K562 (cell line): ENCODE results near the gene GRAMD1B.

ENCODE experiments used
- CTCF ChIP-seq, 3 experiments: IDR thresholded peaks in 2 of 3; conservative IDR thresholded peaks in 1 of 3; 2 replicates each; pipeline ENCODE4 v1.5.1; 2011 to 2012; ENCODE audit warnings: low read length in 3 of 3, mild to moderate bottlenecking in 3 of 3, control low read depth in 2 of 3, improper control_type of control experiment in 1 of 3, inconsistent platforms in 1 of 3, low read depth in 1 of 3, mixed read lengths in 1 of 3, moderate library complexity in 1 of 3; ENCODE audit not compliant: insufficient read depth in 2 of 3
- ELF1 ChIP-seq: fragments of 200-800 bp; sonication (Bioruptor generic); IDR thresholded peaks from 2 replicates; pipeline ENCODE4 v1.6.1; 2016; ENCODE audit warnings: missing genetic modification characterization, missing compliant biosample characterization
- GATA2 ChIP-seq: sonication (generic); formaldehyde crosslinking; IDR thresholded peaks from 2 replicates; pipeline ENCODE4 v1.4.0; 2020; ENCODE audit warnings: mild to moderate bottlenecking, missing genetic modification reagents
- MAZ ChIP-seq, 2 experiments: fragments of 450-650 bp in 1 of 2; sonication (generic) in 1 of 2; formaldehyde crosslinking; IDR thresholded peaks in 1 of 2; conservative IDR thresholded peaks in 1 of 2; 2 replicates each; pipeline versions ENCODE4 v1.4.0 to v1.5.0; 2020; ENCODE audit warnings: mild to moderate bottlenecking in 1 of 2, missing genetic modification reagents in 1 of 2
- MTA1 ChIP-seq: fragments of 450-650 bp; IDR thresholded peaks from 2 replicates; pipeline ENCODE4 v1.6.1; 2017; ENCODE audit warnings: borderline replicate concordance
- POLR2A ChIP-seq: fragments of 450-650 bp; conservative IDR thresholded peaks from 2 replicates; pipeline ENCODE4 v1.6.1; 2016
- POLR2AphosphoS5 ChIP-seq: IDR thresholded peaks from 2 replicates; pipeline ENCODE4 v1.6.1; 2011; ENCODE audit warnings: mild to moderate bottlenecking, low read depth, low read length, moderate library complexity; ENCODE audit not compliant: control insufficient read depth, insufficient read depth
- RBBP5 ChIP-seq: fragments of 200-600 bp; sonication (generic); IDR thresholded peaks from 2 replicates; pipeline ENCODE4 v1.6.1; 2012; ENCODE audit warnings: borderline replicate concordance, mild to moderate bottlenecking, low read length, control low read depth, inconsistent platforms; ENCODE audit not compliant: insufficient read depth, poor library complexity, severe bottlenecking
- SREBF2 ChIP-seq: sonication (generic); formaldehyde crosslinking; IDR thresholded peaks from 2 replicates; pipeline ENCODE4 v1.4.0; 2020; ENCODE audit warnings: mild to moderate bottlenecking, missing genetic modification reagents
- SRSF1 ChIP-seq: fragments of 200-400 bp; formaldehyde crosslinking; IDR thresholded peaks from 2 replicates; pipeline ENCODE4 v1.6.1; 2017; ENCODE audit warnings: mild to moderate bottlenecking, low read depth, low read length, moderate library complexity
- TCF7L2 ChIP-seq: fragments of 150-350 bp; IDR thresholded peaks from 2 replicates; pipeline ENCODE4 v1.6.1; 2016; ENCODE audit warnings: low read depth, mild to moderate bottlenecking, low read length, moderate library complexity
- ZNF282 ChIP-seq: sonication (generic); formaldehyde crosslinking; IDR thresholded peaks from 2 replicates; pipeline ENCODE4 v1.8.1; 2023; ENCODE audit warnings: missing genetic modification reagents

GRCh38 chr11:123601743-123602142, 171.7 kb downstream of the GRAMD1B start:
- no peak for TF ChIP-seq POLR2AphosphoS5
- no peak for TF ChIP-seq CTCF (IDR thresholded peaks at IDR 0.05 in 2 of 3, conservative IDR thresholded peaks at IDR 0.05 in 1 of 3; ENCODE audit: insufficient read depth in 2 of 3, low read depth in 1 of 3, low read length in 3 of 3)
- no peak for TF ChIP-seq RBBP5
- no peak for TF ChIP-seq ELF1 (tag)
- TF ChIP-seq GATA2 (CRISPR knock-in tag): no peak
- TF ChIP-seq POLR2A: no peak
- TF ChIP-seq MAZ (CRISPR knock-in tag; conservative IDR thresholded peaks at IDR 0.05 in 1 of 2, IDR thresholded peaks at IDR 0.05 in 1 of 2): no peak
- TF ChIP-seq TCF7L2: no peak
- no peak for TF ChIP-seq SRSF1
- no peak for TF ChIP-seq SREBF2 (CRISPR knock-in tag)
- TF ChIP-seq ZNF282 (CRISPR knock-in tag): no peak
- no peak for TF ChIP-seq MTA1
